GM19324 (cell line): ENCODE measurements around the gene HACE1.
"Not testable (repeated sequence)": the region's sequence is repeated elsewhere in the genome, so short reads cannot be mapped to it uniquely, and the experiment has no call there.

Experiments
- ATAC-seq: cut with Tn5 transposase; IDR thresholded peaks from one replicate; pipeline ENCODE4 v1.9.1; 2021; ENCODE audit warnings: mild to moderate bottlenecking, moderate library complexity; ENCODE audit not compliant: unreplicated experiment, low FRiP score

HACE1 gene

GRCh38 chr6:104859225-104860146 lies at the start of gene HACE1:
Gene HACE1 (minus strand): TSS chr6:104859919. CDS start chr6:104859642, 277 bp downstream.
- ATAC-seq: peak; percentile 100

GRCh38 chr6:104908888-104909525 lies 49.3 kb upstream of the HACE1 start:
- no peak for ATAC-seq

GRCh38 chr6:104908031-104908887 lies 48.5 kb upstream of the HACE1 start:
- ATAC-seq: no peak

- not testable (repeated sequence) for ATAC-seq
These were observed 39.2 kb upstream of the HACE1 start for GRCh38 chr6:104898893-104899292.

- no peak for ATAC-seq
These were observed 37.2 kb upstream of the HACE1 start for GRCh38 chr6:104896914-104897313.

- no peak for ATAC-seq
These were observed 28.3 kb upstream of the HACE1 start for GRCh38 chr6:104888066-104888465.

- ATAC-seq: no peak
These were observed 27.6 kb upstream of the HACE1 start for GRCh38 chr6:104887350-104887749.

- ATAC-seq: no peak
These were observed 25.9 kb upstream of the HACE1 start for GRCh38 chr6:104885518-104886043.

- no peak for ATAC-seq
These were observed 25.3 kb upstream of the HACE1 start for GRCh38 chr6:104884867-104885517.

GRCh38 chr6:104881964-104882668 lies 22.4 kb upstream of the HACE1 start:
- no peak for ATAC-seq

- no peak for ATAC-seq
These were observed 2.7 kb upstream of the HACE1 start for GRCh38 chr6:104862456-104862855.

GRCh38 chr6:104860221-104860620 lies 502 bp upstream of the HACE1 start:
- ATAC-seq: no peak

GRCh38 chr6:104858642-104859041 lies 1.1 kb downstream of the HACE1 start:
- ATAC-seq: no peak

- ATAC-seq: no peak
These were observed 4.2 kb downstream of the HACE1 start for GRCh38 chr6:104855507-104855906.

GRCh38 chr6:104847721-104848120 lies 12.0 kb downstream of the HACE1 start:
- ATAC-seq: not testable (repeated sequence)

- no peak for ATAC-seq
These were observed 16.5 kb downstream of the HACE1 start for GRCh38 chr6:104843229-104843628.

GRCh38 chr6:104837158-104837557 lies 22.6 kb downstream of the HACE1 start:
- ATAC-seq: no peak

- ATAC-seq: not testable (repeated sequence)
These were observed 23.2 kb downstream of the HACE1 start for GRCh38 chr6:104836479-104837020.

- no peak for ATAC-seq
These were observed 23.9 kb downstream of the HACE1 start for GRCh38 chr6:104835782-104836181.
